ENCODE data around the gene NDE1.
"Not testable (repeated sequence)": the region's sequence is repeated elsewhere in the genome, so short reads cannot be mapped to it uniquely, and the experiment has no call there.

Gene NDE1

GRCh38 chr16:15676506-15676905 is 26.5 kb downstream of the NDE1 start:
- Histone ChIP-seq H3K36me3 (ENCODE audit: control insufficient read depth in 1 of 2, insufficient read depth in 2 of 2, low read length in 2 of 2) (peaks cover 17 to 22% of the 10 kb centered on the region in 2 donors), H3K9me3 (ENCODE audit: control insufficient read depth in 1 of 2, low read length in 2 of 2) (no peaks in the 10 kb centered on the region), H3K4me1 (ENCODE audit: control insufficient read depth in 1 of 2, insufficient read depth in 2 of 2, low read length in 2 of 2) (peaks cover 13 to 28% of the 10 kb centered on the region in 2 donors), H3K27ac (ENCODE audit: low read length) (no peak overlapping the region), H3K27me3 (ENCODE audit: low read depth, low read length) (no peaks in the 10 kb centered on the region), H3K4me3 (ENCODE audit: low read depth in 1 of 2, low read length in 2 of 2) (no peak overlapping the region)

DNA sequence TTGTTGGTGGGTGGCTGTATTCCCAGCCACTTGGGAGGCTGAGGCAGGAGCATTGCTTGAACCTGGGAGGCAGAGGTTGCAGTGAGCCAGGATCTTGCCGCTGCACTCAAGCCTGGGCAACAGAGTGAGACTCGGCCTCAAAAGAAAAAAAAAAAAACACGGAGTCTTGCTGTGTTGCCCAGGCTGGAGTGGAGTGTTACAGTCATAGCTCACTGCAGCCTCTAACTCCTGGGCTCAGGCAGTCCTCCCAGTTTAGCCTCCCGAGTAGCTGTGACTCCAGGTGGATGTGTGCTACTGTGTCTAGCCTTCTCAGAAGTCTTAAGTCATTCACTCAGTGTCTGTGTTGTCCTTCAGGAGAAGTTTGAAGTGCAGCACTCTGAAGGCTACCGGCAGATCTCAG is 27.4 kb downstream of the NDE1 start:
- no peak overlapping the region for H3K27ac ChIP-seq (ENCODE audit: low read length)

DNA sequence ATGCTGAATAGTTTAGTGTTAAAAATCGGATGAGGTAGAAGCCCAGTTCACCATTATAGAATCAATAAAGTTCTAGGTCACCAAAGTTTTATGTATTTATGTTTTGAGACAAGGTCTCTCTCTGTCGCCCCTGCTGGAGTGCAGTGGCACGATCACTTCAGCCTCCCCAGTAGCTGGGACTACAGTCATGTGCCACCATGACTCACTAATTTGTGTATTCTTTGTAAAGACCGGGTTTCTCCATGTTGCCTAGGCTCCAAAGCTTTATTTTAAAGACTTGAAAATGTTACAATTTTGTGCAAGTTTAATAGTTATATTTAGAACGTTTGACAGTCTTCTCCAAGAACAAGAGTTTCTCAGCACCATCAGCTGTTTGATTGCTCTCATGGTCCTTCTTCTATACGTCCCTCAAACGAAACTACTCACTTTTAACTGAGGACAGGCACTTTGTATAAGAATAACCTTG is 32.1 kb downstream of the NDE1 start:
- peaks cover 34 to 50% of the 10 kb centered on the region in 2 donors for H3K36me3 ChIP-seq (ENCODE audit: control insufficient read depth in 1 of 2, insufficient read depth in 2 of 2, low read length in 2 of 2)
- no peaks in the 10 kb centered on the region for H3K9me3 ChIP-seq (ENCODE audit: control insufficient read depth in 1 of 2, low read length in 2 of 2)
- H3K27me3 ChIP-seq (ENCODE audit: low read depth, low read length) = no peaks in the 10 kb centered on the region
- no peak overlapping the region for H3K4me3 ChIP-seq (ENCODE audit: low read depth in 1 of 2, low read length in 2 of 2)
- no peak overlapping the region for H3K27ac ChIP-seq (ENCODE audit: low read length)
- no peaks in the 10 kb centered on the region for H3K4me1 ChIP-seq (ENCODE audit: control insufficient read depth in 1 of 2, insufficient read depth in 2 of 2, low read length in 2 of 2)

More for the DNA sequence above, 27.4 kb downstream of the NDE1 start:
- Histone ChIP-seq H3K4me1 (ENCODE audit: control insufficient read depth in 1 of 2, insufficient read depth in 2 of 2, low read length in 2 of 2) (peaks cover 10 to 20% of the 10 kb centered on the region in 2 donors), H3K9me3 (ENCODE audit: control insufficient read depth in 1 of 2, low read length in 2 of 2) (no peaks in the 10 kb centered on the region), H3K36me3 (ENCODE audit: control insufficient read depth in 1 of 2, insufficient read depth in 2 of 2, low read length in 2 of 2) (peaks cover 17 to 22% of the 10 kb centered on the region in 2 donors), H3K4me3 (ENCODE audit: low read depth in 1 of 2, low read length in 2 of 2) (no peak overlapping the region), H3K27me3 (ENCODE audit: low read depth, low read length) (no peaks in the 10 kb centered on the region)

GRCh38 chr16:15686287-15686686 is 36.2 kb downstream of the NDE1 start:
- Histone ChIP-seq H3K4me3 (ENCODE audit: low read depth in 1 of 2, low read length in 2 of 2) (no peak overlapping the region), H3K4me1 (ENCODE audit: control insufficient read depth in 1 of 2, insufficient read depth in 2 of 2, low read length in 2 of 2) (no peaks in the 10 kb centered on the region), H3K9me3 (ENCODE audit: control insufficient read depth in 1 of 2, low read length in 2 of 2) (no peaks in the 10 kb centered on the region), H3K36me3 (ENCODE audit: control insufficient read depth in 1 of 2, insufficient read depth in 2 of 2, low read length in 2 of 2) (peaks cover 42 to 56% of the 10 kb centered on the region in 2 donors), H3K27ac (ENCODE audit: low read length) (no peak overlapping the region), H3K27me3 (ENCODE audit: low read depth, low read length) (no peaks in the 10 kb centered on the region)

- Histone ChIP-seq H3K36me3 (ENCODE audit: control insufficient read depth in 1 of 2, insufficient read depth in 2 of 2, low read length in 2 of 2) (peaks cover 56 to 83% of the 10 kb centered on the region in 2 donors), H3K4me1 (ENCODE audit: control insufficient read depth in 1 of 2, insufficient read depth in 2 of 2, low read length in 2 of 2) (no peaks in the 10 kb centered on the region), H3K27ac (ENCODE audit: low read length) (no peak overlapping the region), H3K27me3 (ENCODE audit: low read depth, low read length) (no peaks in the 10 kb centered on the region), H3K4me3 (ENCODE audit: low read depth in 1 of 2, low read length in 2 of 2) (no peak overlapping the region), H3K9me3 (ENCODE audit: control insufficient read depth in 1 of 2, low read length in 2 of 2) (no peaks in the 10 kb centered on the region)
Observed at GRCh38 chr16:15689290-15689689, 39.2 kb downstream of the NDE1 start.

- Histone ChIP-seq H3K36me3 (ENCODE audit: control insufficient read depth in 1 of 2, insufficient read depth in 2 of 2, low read length in 2 of 2) (peaks cover 54 to 86% of the 10 kb centered on the region in 2 donors), H3K4me3 (ENCODE audit: low read depth in 1 of 2, low read length in 2 of 2) (no peak overlapping the region), H3K27ac (ENCODE audit: low read length) (no peak overlapping the region), H3K4me1 (ENCODE audit: control insufficient read depth in 1 of 2, insufficient read depth in 2 of 2, low read length in 2 of 2) (no peaks in the 10 kb centered on the region), H3K9me3 (ENCODE audit: control insufficient read depth in 1 of 2, low read length in 2 of 2) (no peaks in the 10 kb centered on the region), H3K27me3 (ENCODE audit: low read depth, low read length) (no peaks in the 10 kb centered on the region)
Observed at GRCh38 chr16:15690296-15690695, 40.3 kb downstream of the NDE1 start.

DNA sequence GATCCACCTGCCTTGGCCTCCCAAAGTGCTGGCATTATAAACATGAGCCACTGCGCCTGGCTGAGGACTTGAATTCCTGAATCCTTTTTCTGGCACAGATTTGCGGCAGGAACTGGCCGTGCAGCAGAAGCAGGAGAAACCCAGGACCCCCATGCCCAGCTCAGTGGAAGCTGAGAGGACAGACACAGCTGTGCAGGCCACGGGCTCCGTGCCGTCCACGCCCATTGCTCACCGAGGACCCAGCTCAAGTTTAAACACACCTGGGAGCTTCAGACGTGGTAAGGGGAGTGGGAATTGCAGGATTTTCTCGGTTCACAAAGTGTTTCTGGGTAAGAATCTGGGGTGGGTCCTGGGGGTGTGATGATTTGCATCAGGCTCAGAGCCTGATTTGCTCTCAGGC is 41.0 kb downstream of the NDE1 start:
- Histone ChIP-seq H3K36me3 (ENCODE audit: control insufficient read depth in 1 of 2, insufficient read depth in 2 of 2, low read length in 2 of 2) (peaks cover 51 to 83% of the 10 kb centered on the region in 2 donors), H3K9me3 (ENCODE audit: control insufficient read depth in 1 of 2, low read length in 2 of 2) (no peaks in the 10 kb centered on the region), H3K4me3 (ENCODE audit: low read depth in 1 of 2, low read length in 2 of 2) (no peak overlapping the region), H3K4me1 (ENCODE audit: control insufficient read depth in 1 of 2, insufficient read depth in 2 of 2, low read length in 2 of 2) (no peaks in the 10 kb centered on the region), H3K27me3 (ENCODE audit: low read depth, low read length) (no peaks in the 10 kb centered on the region), H3K27ac (ENCODE audit: low read length) (no peak overlapping the region)

GRCh38 chr16:15692508-15692907 is 42.5 kb downstream of the NDE1 start:
- not testable (repeated sequence) for H3K27ac ChIP-seq (ENCODE audit: low read length); H3K27me3 ChIP-seq (ENCODE audit: low read depth, low read length); H3K4me3 ChIP-seq (ENCODE audit: low read depth in 1 of 2, low read length in 2 of 2); H3K9me3 ChIP-seq (ENCODE audit: control insufficient read depth in 1 of 2, low read length in 2 of 2); H3K4me1 ChIP-seq (ENCODE audit: control insufficient read depth in 1 of 2, insufficient read depth in 2 of 2, low read length in 2 of 2)
- peaks cover 54 to 83% of the 10 kb centered on the region in 2 donors for H3K36me3 ChIP-seq (ENCODE audit: control insufficient read depth in 1 of 2, insufficient read depth in 2 of 2, low read length in 2 of 2)

- H3K4me3 ChIP-seq (ENCODE audit: low read depth in 1 of 2, low read length in 2 of 2) = no peak overlapping the region
- no peaks in the 10 kb centered on the region for H3K4me1 ChIP-seq (ENCODE audit: control insufficient read depth in 1 of 2, insufficient read depth in 2 of 2, low read length in 2 of 2)
- H3K27me3 ChIP-seq (ENCODE audit: low read depth, low read length) = no peaks in the 10 kb centered on the region
- H3K36me3 ChIP-seq (ENCODE audit: control insufficient read depth in 1 of 2, insufficient read depth in 2 of 2, low read length in 2 of 2) = peaks cover 45 to 86% of the 10 kb centered on the region in 2 donors
- H3K27ac ChIP-seq (ENCODE audit: low read length) = no peak overlapping the region
- no peaks in the 10 kb centered on the region for H3K9me3 ChIP-seq (ENCODE audit: control insufficient read depth in 1 of 2, low read length in 2 of 2)
Observed at GRCh38 chr16:15694499-15694898, 44.5 kb downstream of the NDE1 start.

- Histone ChIP-seq H3K4me3 (ENCODE audit: low read depth in 1 of 2, low read length in 2 of 2) (no peak overlapping the region), H3K9me3 (ENCODE audit: control insufficient read depth in 1 of 2, low read length in 2 of 2) (no peaks in the 10 kb centered on the region), H3K27me3 (ENCODE audit: low read depth, low read length) (no peaks in the 10 kb centered on the region), H3K36me3 (ENCODE audit: control insufficient read depth in 1 of 2, insufficient read depth in 2 of 2, low read length in 2 of 2) (peaks cover 32 to 65% of the 10 kb centered on the region in 2 donors), H3K27ac (ENCODE audit: low read length) (no peak overlapping the region), H3K4me1 (ENCODE audit: control insufficient read depth in 1 of 2, insufficient read depth in 2 of 2, low read length in 2 of 2) (peaks cover 0 to 4% of the 10 kb centered on the region in 2 donors)
Observed at GRCh38 chr16:15699819-15700218, 49.8 kb downstream of the NDE1 start.

- H3K4me1 ChIP-seq (ENCODE audit: control insufficient read depth in 1 of 2, insufficient read depth in 2 of 2, low read length in 2 of 2) = peaks cover 0 to 8% of the 10 kb centered on the region in 2 donors
- H3K9me3 ChIP-seq (ENCODE audit: control insufficient read depth in 1 of 2, low read length in 2 of 2) = no peaks in the 10 kb centered on the region
- no peak overlapping the region for H3K27ac ChIP-seq (ENCODE audit: low read length)
- H3K27me3 ChIP-seq (ENCODE audit: low read depth, low read length) = no peaks in the 10 kb centered on the region
- peaks cover 32 to 65% of the 10 kb centered on the region in 2 donors for H3K36me3 ChIP-seq (ENCODE audit: control insufficient read depth in 1 of 2, insufficient read depth in 2 of 2, low read length in 2 of 2)
- H3K4me3 ChIP-seq (ENCODE audit: low read depth in 1 of 2, low read length in 2 of 2) = no peak overlapping the region
Observed at GRCh38 chr16:15701367-15701766, 51.3 kb downstream of the NDE1 start.
